Esophagus muscularis mucosa (tissue), 3 donors: Measurements from ENCODE around the gene ANP32A.

Source experiments
- POLR2A ChIP-seq: fragments of 450-650 bp; IDR thresholded peaks from one replicate; pipeline ENCODE4 v1.6.1; 2017; ENCODE audit warnings: antibody characterized with exemption, moderate library complexity, mild to moderate bottlenecking, low read depth
- TF ChIP-seq, protein P1 (sequence below), 3 experiments: fragments of 200-600 bp in 2 of 3; fragments of 450-650 bp in 1 of 3; sonication (generic) in 2 of 3; IDR thresholded peaks; one replicate each; pipeline ENCODE4 v1.5.1; 2017 to 2019; ENCODE audit warnings: antibody characterized with exemption in 3 of 3, mild to moderate bottlenecking in 2 of 3, moderate library complexity in 1 of 3

DNA sequence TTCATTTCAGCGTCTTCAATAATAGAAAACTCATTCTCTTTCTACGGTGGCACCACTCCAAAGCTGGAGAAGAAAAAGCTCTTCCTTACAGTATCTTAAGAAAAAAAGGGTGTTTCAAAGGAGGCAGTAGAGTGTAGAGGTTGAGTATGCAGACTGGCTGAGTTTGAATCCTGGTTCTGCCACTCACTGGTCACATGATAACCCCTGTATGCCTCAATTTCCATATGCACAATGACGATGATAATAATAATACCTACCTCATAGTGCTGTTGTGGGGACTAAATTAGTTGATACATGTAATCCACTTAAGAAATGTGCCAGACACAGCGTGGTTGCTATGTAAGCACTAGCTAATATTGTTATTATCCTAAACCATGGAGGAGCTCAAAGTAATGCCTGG lies 4.5 kb downstream of the ANP32A start:
- TF ChIP-seq, protein P1, sequence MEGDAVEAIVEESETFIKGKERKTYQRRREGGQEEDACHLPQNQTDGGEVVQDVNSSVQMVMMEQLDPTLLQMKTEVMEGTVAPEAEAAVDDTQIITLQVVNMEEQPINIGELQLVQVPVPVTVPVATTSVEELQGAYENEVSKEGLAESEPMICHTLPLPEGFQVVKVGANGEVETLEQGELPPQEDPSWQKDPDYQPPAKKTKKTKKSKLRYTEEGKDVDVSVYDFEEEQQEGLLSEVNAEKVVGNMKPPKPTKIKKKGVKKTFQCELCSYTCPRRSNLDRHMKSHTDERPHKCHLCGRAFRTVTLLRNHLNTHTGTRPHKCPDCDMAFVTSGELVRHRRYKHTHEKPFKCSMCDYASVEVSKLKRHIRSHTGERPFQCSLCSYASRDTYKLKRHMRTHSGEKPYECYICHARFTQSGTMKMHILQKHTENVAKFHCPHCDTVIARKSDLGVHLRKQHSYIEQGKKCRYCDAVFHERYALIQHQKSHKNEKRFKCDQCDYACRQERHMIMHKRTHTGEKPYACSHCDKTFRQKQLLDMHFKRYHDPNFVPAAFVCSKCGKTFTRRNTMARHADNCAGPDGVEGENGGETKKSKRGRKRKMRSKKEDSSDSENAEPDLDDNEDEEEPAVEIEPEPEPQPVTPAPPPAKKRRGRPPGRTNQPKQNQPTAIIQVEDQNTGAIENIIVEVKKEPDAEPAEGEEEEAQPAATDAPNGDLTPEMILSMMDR (IDR thresholded peaks at IDR 0.05): no peak
- no peak for TF ChIP-seq POLR2A
